Transverse colon (tissue), 4 donors: Measurements from ENCODE around the gene EME2.

Experiments used
- CTCF ChIP-seq, 5 experiments: fragments of 200-600 bp in 3 of 5; fragments of 450-650 bp in 2 of 5; sonication (generic) in 3 of 5; IDR thresholded peaks; 1 replicate in 2 of 5; 2 replicates in 3 of 5; pipeline ENCODE4 v1.5.1; 2016 to 2017; ENCODE audit warnings: antibody characterized with exemption in 5 of 5, inconsistent platforms in 3 of 5, mild to moderate bottlenecking in 2 of 5, moderate library complexity in 1 of 5
- POLR2A ChIP-seq: fragments of 450-650 bp; IDR thresholded peaks from one replicate; pipeline ENCODE4 v1.6.1; 2016; ENCODE audit warnings: antibody characterized with exemption, mild to moderate bottlenecking, moderate library complexity
- POLR2AphosphoS5 ChIP-seq, 3 donors: sonication (generic); formaldehyde crosslinking; IDR thresholded peaks; one replicate each; pipeline ENCODE4 v1.6.1; 2016; ENCODE audit warnings: antibody characterized with exemption in 3 of 3

GRCh38 chr16:1740781-1741490 is 31.7 kb upstream of the EME2 start:
- TF ChIP-seq CTCF (IDR thresholded peaks at IDR 0.05) (no peak), POLR2A (no peak), POLR2AphosphoS5 (IDR thresholded peaks at IDR 0.05) (no peak)
